Transverse colon (tissue), 4 donors: Measurements from ENCODE around the gene TIAM1. TPM values are rescaled to one million over a fixed set of nuclear protein-coding genes. Genes with fewer than 3 reads are reported as not detected.

Experiments
- DNase-seq: peaks from one replicate; pipeline ENCODE4 v3.0.0-alpha.2; 2019
- H3K27ac ChIP-seq, 4 donors: fragments of 200-600 bp; sonication (generic); 2 replicates each; pipeline ENCODE4 v1.5.1; 2016 to 2018; ENCODE audit warnings: inconsistent platforms in 4 of 4
- H3K27me3 ChIP-seq: fragments of 200-600 bp; sonication (generic); 2 replicates; pipeline ENCODE4 v1.5.1; 2017; ENCODE audit warnings: inconsistent platforms
- H3K36me3 ChIP-seq, 4 donors: fragments of 200-600 bp; sonication (generic); 2 replicates each; pipeline ENCODE4 v1.5.1; 2017 to 2019; ENCODE audit warnings: inconsistent platforms in 4 of 4
- H3K4me1 ChIP-seq, 4 donors: fragments of 200-600 bp; sonication (generic); 2 replicates each; pipeline ENCODE4 v1.5.1; 2017 to 2020; ENCODE audit warnings: inconsistent platforms in 4 of 4
- H3K4me3 ChIP-seq, 4 donors: fragments of 200-600 bp; sonication (generic); 1 replicate in 1 of 4; 2 replicates in 3 of 4; pipeline versions ENCODE4 v1.5.1 to v1.6.1; 2017 to 2019; ENCODE audit warnings: inconsistent platforms in 4 of 4
- H3K9me3 ChIP-seq, 2 donors: fragments of 200-600 bp; sonication (generic); 2 replicates each; pipeline ENCODE4 v1.5.1; 2017 to 2019; ENCODE audit warnings: inconsistent platforms in 2 of 2
- EP300 ChIP-seq: sonication (generic); formaldehyde crosslinking; IDR thresholded peaks from one replicate; pipeline ENCODE4 v1.6.1; 2017; ENCODE audit warnings: antibody characterized with exemption, low read depth
- POLR2A ChIP-seq: fragments of 450-650 bp; IDR thresholded peaks from one replicate; pipeline ENCODE4 v1.6.1; 2016; ENCODE audit warnings: antibody characterized with exemption, mild to moderate bottlenecking, moderate library complexity
- POLR2AphosphoS5 ChIP-seq, 3 donors: sonication (generic); formaldehyde crosslinking; IDR thresholded peaks; one replicate each; pipeline ENCODE4 v1.6.1; 2016; ENCODE audit warnings: antibody characterized with exemption in 3 of 3
- WGBS, 2 donors: methylation state at CpG; one replicate each; pipeline ENCODE4 v1.1.5; 2018; ENCODE audit warnings: low coverage in 1 of 2; 5-methylcytosine and 5-hydroxymethylcytosine counted together
- in situ Hi-C, 4 donors: fragments of 200-750 bp; cut with MboI; loops; one replicate each; pipeline versions ENCODE4 v1.15.0 to v1.15.1; 2017; ENCODE audit warnings: low sequenced_read_pairs in 3 of 4, low pct_ligation_motif_present in 1 of 4, low pct_unique_long_range_greater_than_20kb in 1 of 4
- intact Hi-C: fragments of 100-400 bp; cut with DNase I; formaldehyde crosslinking; loops from one replicate; pipeline ENCODE4 v1.15.1; 2023; ENCODE audit warnings: low total_unique reads
- total RNA-seq, 4 donors: library from RNA; depleted of rRNA; stranded (reverse); fragments of >200 nt; gene quantifications; one replicate each; pipeline ENCODE4 v1.1.0, GENCODE V29; 2016
- TF ChIP-seq, protein P1 (sequence below), 5 experiments: fragments of 200-600 bp in 3 of 5; fragments of 450-650 bp in 2 of 5; sonication (generic) in 3 of 5; IDR thresholded peaks; 1 replicate in 2 of 5; 2 replicates in 3 of 5; pipeline ENCODE4 v1.5.1; 2016 to 2017; ENCODE audit warnings: antibody characterized with exemption in 5 of 5, inconsistent platforms in 3 of 5, mild to moderate bottlenecking in 2 of 5, moderate library complexity in 1 of 5

TIAM1 gene
- total RNA-seq, 4 donors from 2014 or later: 4.5 to 18.9 (median 6.5) TPM

- in situ Hi-C loops: no loop called here
- intact Hi-C loops: no loop called here
- Histone ChIP-seq H3K27me3 (no peaks in the 10 kb centered on the region), H3K36me3 (no peaks in the 10 kb centered on the region), H3K27ac (no peak overlapping the region), H3K4me3 (no peak overlapping the region), H3K9me3 (no peaks in the 10 kb centered on the region), H3K4me1 (no peaks in the 10 kb centered on the region)
- DNase-seq: no peak
- WGBS, 2 donors: 75 to 91% methylated on average over 6 of the region's 6 CpGs
- TF ChIP-seq, protein P1, sequence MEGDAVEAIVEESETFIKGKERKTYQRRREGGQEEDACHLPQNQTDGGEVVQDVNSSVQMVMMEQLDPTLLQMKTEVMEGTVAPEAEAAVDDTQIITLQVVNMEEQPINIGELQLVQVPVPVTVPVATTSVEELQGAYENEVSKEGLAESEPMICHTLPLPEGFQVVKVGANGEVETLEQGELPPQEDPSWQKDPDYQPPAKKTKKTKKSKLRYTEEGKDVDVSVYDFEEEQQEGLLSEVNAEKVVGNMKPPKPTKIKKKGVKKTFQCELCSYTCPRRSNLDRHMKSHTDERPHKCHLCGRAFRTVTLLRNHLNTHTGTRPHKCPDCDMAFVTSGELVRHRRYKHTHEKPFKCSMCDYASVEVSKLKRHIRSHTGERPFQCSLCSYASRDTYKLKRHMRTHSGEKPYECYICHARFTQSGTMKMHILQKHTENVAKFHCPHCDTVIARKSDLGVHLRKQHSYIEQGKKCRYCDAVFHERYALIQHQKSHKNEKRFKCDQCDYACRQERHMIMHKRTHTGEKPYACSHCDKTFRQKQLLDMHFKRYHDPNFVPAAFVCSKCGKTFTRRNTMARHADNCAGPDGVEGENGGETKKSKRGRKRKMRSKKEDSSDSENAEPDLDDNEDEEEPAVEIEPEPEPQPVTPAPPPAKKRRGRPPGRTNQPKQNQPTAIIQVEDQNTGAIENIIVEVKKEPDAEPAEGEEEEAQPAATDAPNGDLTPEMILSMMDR (IDR thresholded peaks at IDR 0.05): no peak
- TF ChIP-seq POLR2AphosphoS5 (IDR thresholded peaks at IDR 0.05): no peak
- TF ChIP-seq POLR2A: no peak
- no peak for TF ChIP-seq EP300
Observed at GRCh38 chr21:31371715-31372470, 27.8 kb upstream of the TIAM1 start.

DNA sequence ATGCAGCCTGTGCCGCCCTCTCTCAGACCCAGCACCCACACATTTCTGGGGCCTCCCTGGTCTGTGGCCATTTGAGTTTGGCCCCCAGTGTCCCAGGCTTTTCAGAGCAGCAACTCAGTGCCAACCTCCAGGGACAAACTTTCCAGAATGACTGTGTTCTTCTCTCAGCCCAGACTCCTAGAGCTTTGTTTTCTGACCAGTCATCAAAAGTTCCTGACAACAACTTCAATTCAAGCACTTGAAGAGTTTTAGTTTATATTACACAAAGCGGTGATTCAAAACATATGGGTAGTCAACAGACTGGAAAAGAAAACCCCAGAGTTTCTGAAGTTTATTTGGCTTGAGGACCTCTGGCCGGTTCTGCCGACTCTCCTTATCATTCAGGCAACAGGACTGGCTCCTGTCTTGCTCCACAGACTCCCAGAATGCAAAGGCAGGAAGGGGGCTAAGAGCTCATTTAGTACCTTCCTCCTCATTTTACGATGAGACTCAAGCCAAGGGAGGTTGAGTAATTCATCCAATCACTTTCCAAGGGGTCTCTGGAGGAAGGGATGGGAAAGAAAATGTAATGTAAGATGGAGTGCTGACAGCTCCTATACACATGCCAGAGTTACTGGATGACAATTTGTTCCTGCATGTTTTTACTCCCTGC, 27.0 kb upstream of the TIAM1 start:
- in situ Hi-C loops (no loop called here), intact Hi-C loops (no loop called here)
- H3K4me3 ChIP-seq: no peak overlapping the region
- H3K36me3 ChIP-seq: no peaks in the 10 kb centered on the region
- no peak for DNase-seq
- no peaks in the 10 kb centered on the region for H3K4me1 ChIP-seq
- H3K9me3 ChIP-seq: no peaks in the 10 kb centered on the region
- no peak for TF ChIP-seq POLR2A
- H3K27ac ChIP-seq: no peak overlapping the region
- 64 to 77% methylated on average over 4 to 5 of the region's 5 CpGs for WGBS, 2 donors
- no peaks in the 10 kb centered on the region for H3K27me3 ChIP-seq

- intact Hi-C loops: no loop called here
- in situ Hi-C loops: no loop called here
- Histone ChIP-seq H3K27ac (no peak overlapping the region), H3K9me3 (no peaks in the 10 kb centered on the region), H3K4me1 (no peaks in the 10 kb centered on the region), H3K27me3 (no peaks in the 10 kb centered on the region), H3K36me3 (no peaks in the 10 kb centered on the region), H3K4me3 (no peak overlapping the region)
- DNase-seq: no peak
- 85 to 93% methylated on average over 4 of the region's 4 CpGs for WGBS, 2 donors
- TF ChIP-seq EP300 (no peak), POLR2A (no peak), POLR2AphosphoS5 (IDR thresholded peaks at IDR 0.05) (no peak)
- TF ChIP-seq, protein P1 (IDR thresholded peaks at IDR 0.05): no peak
Observed at GRCh38 chr21:31370281-31370892, 26.3 kb upstream of the TIAM1 start.

- 69 to 90% methylated on average over 4 to 7 of the region's 7 CpGs for WGBS, 2 donors
- no peaks in the 10 kb centered on the region for H3K4me1 ChIP-seq
- no peak overlapping the region for H3K27ac ChIP-seq
- no peaks in the 10 kb centered on the region for H3K27me3 ChIP-seq
- intact Hi-C loops (no loop called here), in situ Hi-C loops (no loop called here)
- H3K36me3 ChIP-seq: no peaks in the 10 kb centered on the region
- no peak for TF ChIP-seq POLR2AphosphoS5 (IDR thresholded peaks at IDR 0.05)
- no peaks in the 10 kb centered on the region for H3K9me3 ChIP-seq
- DNase-seq: no peak
- H3K4me3 ChIP-seq: no peak overlapping the region
Observed at GRCh38 chr21:31368361-31368760, 24.3 kb upstream of the TIAM1 start.

DNA sequence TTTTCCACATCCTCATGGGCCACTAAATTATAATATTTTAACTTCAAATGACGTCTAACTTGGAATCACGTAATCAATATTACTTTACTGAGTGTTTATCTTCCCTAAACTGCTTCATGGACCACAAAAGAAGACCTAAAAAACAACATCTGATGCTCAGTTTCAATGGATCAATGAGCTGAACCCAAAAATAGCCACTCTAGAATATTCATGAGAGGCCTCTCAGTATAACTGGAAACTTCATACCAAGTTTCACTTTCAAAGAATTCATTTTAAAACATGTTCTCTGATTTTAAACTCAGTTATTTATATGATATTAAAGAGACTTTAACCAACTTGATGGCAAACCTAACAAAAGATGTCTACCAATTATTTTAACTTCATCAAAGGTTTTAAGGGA, 23.7 kb upstream of the TIAM1 start:
- H3K4me1 ChIP-seq: no peaks in the 10 kb centered on the region
- no peaks in the 10 kb centered on the region for H3K27me3 ChIP-seq
- in situ Hi-C loops: no loop called here
- WGBS, 2 donors: 58 to 93% methylated on average over 2 of the region's 2 CpGs
- no peak for TF ChIP-seq POLR2A
- TF ChIP-seq, protein P1 (IDR thresholded peaks at IDR 0.05): no peak
- TF ChIP-seq EP300: no peak
- no peak for TF ChIP-seq POLR2AphosphoS5 (IDR thresholded peaks at IDR 0.05)
- no peaks in the 10 kb centered on the region for H3K36me3 ChIP-seq
- H3K27ac ChIP-seq: no peak overlapping the region
- intact Hi-C loops: no loop called here
- no peak for DNase-seq
- no peak overlapping the region for H3K4me3 ChIP-seq
- no peaks in the 10 kb centered on the region for H3K9me3 ChIP-seq
